Ovary (tissue), 3 donors: Measurements from ENCODE around the gene CFHR5.

Experiments used
- CTCF ChIP-seq, 3 donors: fragments of 450-650 bp in 2 of 3; fragments of 200-600 bp in 1 of 3; IDR thresholded peaks; one replicate each; pipeline versions ENCODE4 v1.5.1 to v1.8.0; 2016 to 2022; ENCODE audit warnings: antibody characterized with exemption in 3 of 3, mild to moderate bottlenecking in 1 of 3
- POLR2A ChIP-seq: fragments of 450-650 bp; IDR thresholded peaks from one replicate; pipeline ENCODE4 v1.6.1; 2017; ENCODE audit warnings: antibody characterized with exemption, mild to moderate bottlenecking, moderate library complexity
- donor health status: DM: no; HTN: no; CAD: no.

- TF ChIP-seq CTCF (IDR thresholded peaks at IDR 0.05) (no peak), POLR2A (no peak)
These were observed 65.5 kb downstream of the CFHR5 start for GRCh38 chr1:197042676-197043341.
